Cardiac muscle cell (in vitro differentiated cells and primary cell): ENCODE measurements around the gene ARL5C. TPM values are rescaled to one million over a fixed set of nuclear protein-coding genes. Genes with fewer than 3 reads are reported as not detected.

Experiments
- DNase-seq, 2 donors: peaks; one replicate each; pipeline versions ENCODE4 v3.0.0 to v3.0.0-alpha.2; 2010 to 2017; ENCODE audit warnings: low read depth in 1 of 2, low spot score in 1 of 2
- H3K27ac ChIP-seq: fragments of 200-600 bp; sonication (generic); 2 replicates; pipeline ENCODE4 v1.5.1; 2016
- H3K27me3 ChIP-seq: fragments of 200-600 bp; sonication (generic); 2 replicates; pipeline ENCODE4 v1.6.0; 2016; ENCODE audit warnings: control low read depth
- H3K36me3 ChIP-seq: fragments of 200-600 bp; sonication (generic); 2 replicates; pipeline ENCODE4 v1.5.1; 2016; ENCODE audit warnings: control low read depth
- H3K4me1 ChIP-seq: fragments of 200-600 bp; sonication (generic); 2 replicates; pipeline ENCODE4 v1.8.1; 2017; ENCODE audit warnings: low read depth, mild to moderate bottlenecking, mixed run types
- H3K4me3 ChIP-seq: fragments of 200-600 bp; sonication (generic); 2 replicates; pipeline ENCODE4 v1.5.1; 2016; ENCODE audit warnings: mild to moderate bottlenecking
- H3K9me3 ChIP-seq: fragments of 200-600 bp; sonication (generic); 2 replicates; pipeline ENCODE4 v1.5.1; 2017; ENCODE audit warnings: low read depth, mild to moderate bottlenecking, control low read depth
- CTCF ChIP-seq: IDR thresholded peaks from 2 replicates; pipeline ENCODE4 v1.5.1; 2012; ENCODE audit warnings: low read depth, mild to moderate bottlenecking, low read length
- polyA plus RNA-seq: library from polyadenylated mRNA; unstranded; fragments of >200 nt; fragmentation: Nextera tagmentation; extraction: Ambion mirVana; gene quantifications from 2 replicates; pipeline ENCODE4 v1.2.1, GENCODE V29; 2016
- total RNA-seq: library from RNA; depleted of rRNA; stranded (reverse); fragments of >200 nt; gene quantifications from 2 replicates; pipeline ENCODE4 v1.2.3, GENCODE V29; 2016

ARL5C gene
- total and polyA plus RNA-seq, 2 experiments from 2014 or later, result 0.12 TPM; not detected in 1

- H3K4me3 ChIP-seq, result no peak overlapping the region
- H3K27ac ChIP-seq, result no peak overlapping the region
- DNase-seq, result peak; percentile 79 to 90
- H3K4me1 ChIP-seq, result no peaks in the 10 kb centered on the region
- H3K36me3 ChIP-seq, result no peaks in the 10 kb centered on the region
- H3K9me3 ChIP-seq, result no peaks in the 10 kb centered on the region
- TF ChIP-seq CTCF, result peak; percentile 81
- H3K27me3 ChIP-seq, result no peaks in the 10 kb centered on the region
Measured at GRCh38 chr17:39174920-39175694, 9.1 kb upstream of the ARL5C start.

GRCh38 chr17:39173526-39174274 lies 7.7 kb upstream of the ARL5C start:
- no peak for DNase-seq
- TF ChIP-seq CTCF, result no peak
- H3K4me1 ChIP-seq, result no peaks in the 10 kb centered on the region
- H3K36me3 ChIP-seq, result no peaks in the 10 kb centered on the region
- H3K27me3 ChIP-seq, result no peaks in the 10 kb centered on the region
- no peak overlapping the region for H3K27ac ChIP-seq
- no peaks in the 10 kb centered on the region for H3K9me3 ChIP-seq
- H3K4me3 ChIP-seq, result no peak overlapping the region

- no peak for TF ChIP-seq CTCF
- no peak overlapping the region for H3K4me3 ChIP-seq
- no peaks in the 10 kb centered on the region for H3K9me3 ChIP-seq
- H3K4me1 ChIP-seq, result no peaks in the 10 kb centered on the region
- no peak overlapping the region for H3K27ac ChIP-seq
- no peaks in the 10 kb centered on the region for H3K36me3 ChIP-seq
- no peak for DNase-seq
- H3K27me3 ChIP-seq, result no peaks in the 10 kb centered on the region
Measured at GRCh38 chr17:39173080-39173479, 7.1 kb upstream of the ARL5C start.

- no peak for DNase-seq
- no peaks in the 10 kb centered on the region for H3K9me3 ChIP-seq
- peaks cover 7% of the 10 kb centered on the region for H3K27me3 ChIP-seq
- H3K36me3 ChIP-seq, result no peaks in the 10 kb centered on the region
- H3K4me1 ChIP-seq, result no peaks in the 10 kb centered on the region
- no peak for TF ChIP-seq CTCF
- H3K4me3 ChIP-seq, result no peak overlapping the region
- H3K27ac ChIP-seq, result no peak overlapping the region
Measured at GRCh38 chr17:39171933-39172332, 6.0 kb upstream of the ARL5C start.

- Histone ChIP-seq H3K36me3 (no peaks in the 10 kb centered on the region), H3K4me3 (no peak overlapping the region), H3K4me1 (no peaks in the 10 kb centered on the region), H3K27me3 (peaks cover 21% of the 10 kb centered on the region), H3K27ac (no peak overlapping the region), H3K9me3 (no peaks in the 10 kb centered on the region)
- DNase-seq, result no peak
- TF ChIP-seq CTCF, result no peak
Measured at GRCh38 chr17:39170558-39170957, 4.6 kb upstream of the ARL5C start.
